Activated CD8-positive, alpha-beta T cell treated with anti-CD3 and anti-CD28 coated beads for 36 hours (primary cell): Measurements from ENCODE around the gene TTLL5. TPM values are rescaled to one million over a fixed set of nuclear protein-coding genes. Genes with fewer than 3 reads are reported as not detected.

Experiments used
- ATAC-seq: fragments of 200-7000 bp; cut with Tn5 transposase; one replicate; pipeline ENCODE4 v1.10.0; 2021; ENCODE audit warnings: mild to moderate bottlenecking, moderate library complexity
- CTCF ChIA-PET: fragments of 350-600 bp; sonication (Branson Sonifier 250); formaldehyde crosslinking; loops from one replicate; lab custom pipeline; 2021; ENCODE audit warnings: antibody characterized with exemption; lab: Charles Lee
- POLR2A ChIA-PET: fragments of 350-600 bp; sonication (Branson Sonifier 250); formaldehyde crosslinking; loops from one replicate; lab custom pipeline; 2021; ENCODE audit warnings: antibody characterized with exemption; lab: Charles Lee
- DNase-seq: peaks from one replicate; pipeline ENCODE4 v3.0.0-alpha.2; 2020
- H3K27ac Mint-ChIP-seq: one replicate; pipeline ENCODE4 v1.8.0; 2021; ENCODE audit warnings: mild to moderate bottlenecking, mixed read lengths
- H3K27me3 Mint-ChIP-seq: one replicate; pipeline ENCODE4 v1.8.0; 2021; ENCODE audit warnings: mixed read lengths
- H3K36me3 Mint-ChIP-seq: one replicate; pipeline ENCODE4 v1.8.0; 2021; ENCODE audit warnings: low read depth, mixed read lengths
- H3K4me1 Mint-ChIP-seq: one replicate; pipeline ENCODE4 v1.8.0; 2021; ENCODE audit warnings: low read depth, mixed read lengths
- H3K4me3 Mint-ChIP-seq: one replicate; pipeline ENCODE4 v1.8.0; 2021; ENCODE audit warnings: mild to moderate bottlenecking, moderate library complexity, mixed read lengths
- H3K9me3 Mint-ChIP-seq: one replicate; pipeline ENCODE4 v1.8.0; 2021; ENCODE audit warnings: mixed read lengths
- intact Hi-C: fragments of 100-400 bp; cut with micrococcal nuclease; formaldehyde crosslinking; loops from one replicate; pipeline ENCODE4 v1.10.0; 2022
- total RNA-seq, 2 experiments: library from RNA; stranded (reverse); gene quantifications; one replicate each; pipeline ENCODE4 v1.2.3, GENCODE V29; 2021
- TF ChIP-seq, protein P1 (sequence below): fragments of 200-600 bp; IDR thresholded peaks from one replicate; pipeline ENCODE4 v1.8.0; 2022; ENCODE audit warnings: antibody characterized with exemption, mild to moderate bottlenecking

Gene TTLL5
- total RNA-seq, 2 experiments from 2014 or later: 23.6 to 27.2 TPM

DNA sequence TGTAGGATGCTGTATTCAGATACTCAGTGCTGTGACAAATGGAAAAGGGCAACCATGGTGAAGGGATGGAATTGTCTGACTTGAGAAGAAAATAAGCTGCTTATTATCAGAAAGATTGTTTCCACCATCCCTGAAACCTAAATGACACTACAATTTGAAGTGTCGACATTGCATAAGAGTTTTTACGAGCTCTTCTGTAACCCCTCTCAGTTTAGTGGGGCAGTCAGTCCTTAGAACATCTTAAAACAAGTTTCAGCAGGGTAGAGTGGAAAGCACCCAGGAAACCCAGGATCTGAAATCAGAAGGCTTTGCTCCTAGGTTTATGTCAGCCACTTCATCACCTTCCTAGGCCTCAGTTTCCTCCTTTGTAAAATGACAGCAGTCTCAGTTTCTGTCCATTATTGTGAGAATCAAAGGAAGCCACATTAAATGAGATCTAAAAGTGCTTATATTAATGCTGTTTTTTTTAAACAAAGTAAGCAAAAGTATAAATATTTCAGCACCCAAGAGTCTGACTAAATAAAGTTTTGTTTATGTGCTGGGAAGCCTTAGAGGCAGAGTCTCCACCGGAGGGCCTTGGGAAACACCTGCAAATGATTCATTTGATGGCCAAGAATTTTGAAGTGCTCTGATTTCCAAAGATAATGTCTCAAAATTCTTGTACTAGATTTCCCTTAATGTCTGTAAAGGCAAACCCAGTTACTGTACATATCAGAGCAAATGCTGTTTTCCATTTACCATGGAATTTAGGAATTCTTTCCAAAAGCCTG, 326.3 kb downstream of the TTLL5 start:
- POLR2A ChIA-PET: interaction anchor here (0.8 kb wide), 1 partner anchor 10 kb away, joined by 3 read pairs; no protein-coding TSS in a partner anchor
- intact Hi-C loops: no loop called here

DNA sequence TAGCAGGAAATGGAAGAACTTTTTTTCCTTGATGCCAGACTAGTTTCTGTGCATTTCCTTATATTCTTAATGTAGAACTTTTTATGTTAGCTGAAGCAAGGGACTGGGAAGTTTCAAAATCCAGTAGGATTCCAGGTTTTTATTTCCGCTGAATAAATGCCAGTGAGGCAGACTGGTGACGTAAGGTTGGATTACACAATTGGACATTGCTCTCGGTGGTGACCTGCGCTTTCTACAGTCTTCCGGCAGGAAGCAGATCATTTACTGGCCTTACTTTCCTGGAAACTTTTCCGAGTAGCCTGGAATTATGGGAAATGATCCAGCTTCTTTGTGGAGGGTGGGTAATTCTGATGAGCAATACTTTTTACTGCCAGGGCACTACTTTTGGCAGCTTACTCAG, 328.1 kb downstream of the TTLL5 start:
- ChIA-PET CTCF (interaction anchor here (1.1 to 1.4 kb wide), 3 partner anchors 10 to 61 kb away, joined by 3 to 5 read pairs (median 3); no protein-coding TSS in a partner anchor), POLR2A (no interaction called here)
- Mint-ChIP-seq H3K27ac (no peak overlapping the region), H3K4me3 (no peak overlapping the region), H3K27me3 (no peaks in the 10 kb centered on the region), H3K36me3 (peaks cover 6% of the 10 kb centered on the region), H3K4me1 (peaks cover 11% of the 10 kb centered on the region), H3K9me3 (no peaks in the 10 kb centered on the region)
- intact Hi-C loops: no loop called here
- TF ChIP-seq, protein P1, sequence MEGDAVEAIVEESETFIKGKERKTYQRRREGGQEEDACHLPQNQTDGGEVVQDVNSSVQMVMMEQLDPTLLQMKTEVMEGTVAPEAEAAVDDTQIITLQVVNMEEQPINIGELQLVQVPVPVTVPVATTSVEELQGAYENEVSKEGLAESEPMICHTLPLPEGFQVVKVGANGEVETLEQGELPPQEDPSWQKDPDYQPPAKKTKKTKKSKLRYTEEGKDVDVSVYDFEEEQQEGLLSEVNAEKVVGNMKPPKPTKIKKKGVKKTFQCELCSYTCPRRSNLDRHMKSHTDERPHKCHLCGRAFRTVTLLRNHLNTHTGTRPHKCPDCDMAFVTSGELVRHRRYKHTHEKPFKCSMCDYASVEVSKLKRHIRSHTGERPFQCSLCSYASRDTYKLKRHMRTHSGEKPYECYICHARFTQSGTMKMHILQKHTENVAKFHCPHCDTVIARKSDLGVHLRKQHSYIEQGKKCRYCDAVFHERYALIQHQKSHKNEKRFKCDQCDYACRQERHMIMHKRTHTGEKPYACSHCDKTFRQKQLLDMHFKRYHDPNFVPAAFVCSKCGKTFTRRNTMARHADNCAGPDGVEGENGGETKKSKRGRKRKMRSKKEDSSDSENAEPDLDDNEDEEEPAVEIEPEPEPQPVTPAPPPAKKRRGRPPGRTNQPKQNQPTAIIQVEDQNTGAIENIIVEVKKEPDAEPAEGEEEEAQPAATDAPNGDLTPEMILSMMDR: no peak
- ATAC-seq (no peak), DNase-seq (no peak)

More for the DNA sequence above, 326.3 kb downstream of the TTLL5 start:
- no peaks in the 10 kb centered on the region for H3K9me3 Mint-ChIP-seq
- H3K4me1 Mint-ChIP-seq: peaks cover 11% of the 10 kb centered on the region
- CTCF ChIA-PET: interaction anchor here (1.1 to 6.4 kb wide), 3 partner anchors 81 to 410 kb away, joined by 3 to 82 read pairs (median 20); no protein-coding TSS in a partner anchor
- H3K4me3 Mint-ChIP-seq: no peak overlapping the region
- TF ChIP-seq, protein P1: no peak
- no peaks in the 10 kb centered on the region for H3K27me3 Mint-ChIP-seq
- no peak overlapping the region for H3K27ac Mint-ChIP-seq
- ATAC-seq (no peak), DNase-seq (no peak)
- H3K36me3 Mint-ChIP-seq: peaks cover 6% of the 10 kb centered on the region

DNA sequence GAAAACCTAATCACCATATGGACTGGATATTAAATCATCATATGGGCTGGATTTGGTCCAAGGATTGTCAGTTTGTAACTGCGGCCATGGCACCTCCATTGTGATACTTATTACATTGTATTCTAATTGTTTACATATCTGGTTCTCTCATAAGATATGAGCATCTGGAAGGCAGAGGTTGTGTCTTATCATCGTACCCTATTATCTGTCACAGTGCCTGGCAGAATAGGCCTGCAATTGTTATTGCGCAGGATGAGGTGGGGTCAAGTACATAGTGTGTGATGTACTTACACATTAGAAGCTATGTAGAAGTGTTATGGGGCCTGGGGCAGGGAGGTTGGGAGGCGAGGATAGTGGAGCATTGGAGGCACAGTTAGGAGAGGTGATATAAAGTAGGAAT, 329.3 kb downstream of the TTLL5 start:
- POLR2A ChIA-PET: no interaction called here
- Mint-ChIP-seq H3K36me3 (peaks cover 6% of the 10 kb centered on the region), H3K27ac (no peak overlapping the region), H3K27me3 (no peaks in the 10 kb centered on the region), H3K4me3 (no peak overlapping the region), H3K9me3 (no peaks in the 10 kb centered on the region), H3K4me1 (peaks cover 11% of the 10 kb centered on the region)
- TF ChIP-seq, protein P1: no peak
- intact Hi-C loops: no loop called here
- no peak for DNase-seq
- CTCF ChIA-PET: interaction anchor here (1.2 to 1.4 kb wide), 2 partner anchors 11 to 60 kb away, joined by 3 to 5 read pairs; no protein-coding TSS in a partner anchor
- no peak for ATAC-seq

DNA sequence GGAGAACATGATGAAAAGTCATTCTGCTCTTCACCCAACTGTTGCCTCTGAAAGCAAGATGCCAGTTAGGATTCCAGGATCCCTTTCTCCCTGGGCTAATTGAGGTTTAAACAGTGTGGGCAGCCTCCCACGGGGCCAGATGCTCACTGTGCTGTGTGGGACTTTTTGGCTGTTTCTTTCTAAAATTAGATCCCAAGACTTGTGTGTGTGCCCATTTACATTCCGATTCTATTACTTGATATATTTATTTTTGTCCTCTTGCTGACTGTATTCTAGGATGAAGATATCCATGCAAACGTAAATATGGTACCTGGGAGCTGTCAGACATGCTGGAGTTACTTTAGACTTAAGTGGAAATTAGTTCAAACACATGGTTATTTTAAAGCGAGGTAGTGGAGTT, 330.7 kb downstream of the TTLL5 start:
- ChIA-PET CTCF (no interaction called here), POLR2A (no interaction called here)
- no peak overlapping the region for H3K27ac Mint-ChIP-seq
- intact Hi-C loops: no loop called here
- H3K9me3 Mint-ChIP-seq: no peaks in the 10 kb centered on the region
- DNase-seq: no peak
- no peak for ATAC-seq
- peaks cover 9% of the 10 kb centered on the region for H3K36me3 Mint-ChIP-seq
- TF ChIP-seq, protein P1: no peak
- peaks cover 1% of the 10 kb centered on the region for H3K4me1 Mint-ChIP-seq
- H3K27me3 Mint-ChIP-seq: no peaks in the 10 kb centered on the region
- no peak overlapping the region for H3K4me3 Mint-ChIP-seq

DNA sequence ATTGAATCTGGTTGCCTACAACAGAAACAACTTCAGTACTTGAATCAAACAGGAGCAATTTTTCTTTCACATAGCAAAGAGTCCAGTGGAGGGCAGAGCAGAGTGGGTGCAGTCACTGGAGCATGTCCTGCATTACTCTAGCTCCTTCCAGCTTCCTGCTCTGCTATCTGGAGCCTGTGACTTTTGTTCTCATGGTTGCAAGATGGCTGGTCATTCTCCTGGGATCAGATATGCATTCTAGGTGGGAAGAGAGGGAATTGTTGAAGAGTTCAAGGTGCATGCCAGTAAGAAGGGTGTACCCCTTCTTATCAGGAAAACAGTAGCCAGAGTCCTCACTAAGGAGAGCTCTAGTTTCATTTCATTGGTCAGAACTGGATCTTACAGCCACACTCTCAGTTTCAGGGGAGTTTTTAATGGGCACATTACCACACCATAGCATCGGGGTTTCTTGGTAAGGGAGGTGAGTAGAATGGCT, 332.6 kb downstream of the TTLL5 start:
- ChIA-PET CTCF (interaction anchor here (1.4 to 1.9 kb wide), 2 partner anchors 11 to 15 kb away, joined by 3 to 7 read pairs; no protein-coding TSS in a partner anchor), POLR2A (no interaction called here)
- Mint-ChIP-seq H3K27me3 (no peaks in the 10 kb centered on the region), H3K4me1 (no peaks in the 10 kb centered on the region), H3K36me3 (peaks cover 15% of the 10 kb centered on the region), H3K4me3 (no peak overlapping the region), H3K27ac (no peak overlapping the region), H3K9me3 (no peaks in the 10 kb centered on the region)
- intact Hi-C loops: no loop called here
- ATAC-seq (no peak), DNase-seq (no peak)
- TF ChIP-seq, protein P1: no peak
